Fibroblast of villous mesenchyme (primary cell): ENCODE measurements around the gene FLNB. TPM values are rescaled to one million over a fixed set of nuclear protein-coding genes. Genes with fewer than 3 reads are reported as not detected.
A peak's percentile ranks its signal among the peaks of the same experiment; 100 is the strongest.

ENCODE experiments used
- DNase-seq: peaks from one replicate; pipeline ENCODE4 v3.0.0-alpha.2; 2010; ENCODE audit warnings: low read depth
- H3K4me3 ChIP-seq: 2 replicates; pipeline ENCODE4 v1.5.1; 2011; ENCODE audit warnings: low read depth, mild to moderate bottlenecking, low read length
- CTCF ChIP-seq: IDR thresholded peaks from 2 replicates; pipeline ENCODE4 v1.5.1; 2012; ENCODE audit warnings: low read depth, mild to moderate bottlenecking, low read length; ENCODE audit not compliant: insufficient read depth
- total RNA-seq: library from RNA; depleted of rRNA; stranded (reverse); fragments of >200 nt; gene quantifications from 2 replicates; pipeline ENCODE4 v1.2.3, GENCODE V29; 2012

The FLNB gene
- total RNA-seq, 1 donor = 325 TPM

- DNase-seq = peak; percentile 65
- H3K4me3 ChIP-seq = no peak overlapping the region
- TF ChIP-seq CTCF = peak; percentile 89
These were observed 209.1 kb downstream of the FLNB start for GRCh38 chr3:58217209-58217811.

DNA sequence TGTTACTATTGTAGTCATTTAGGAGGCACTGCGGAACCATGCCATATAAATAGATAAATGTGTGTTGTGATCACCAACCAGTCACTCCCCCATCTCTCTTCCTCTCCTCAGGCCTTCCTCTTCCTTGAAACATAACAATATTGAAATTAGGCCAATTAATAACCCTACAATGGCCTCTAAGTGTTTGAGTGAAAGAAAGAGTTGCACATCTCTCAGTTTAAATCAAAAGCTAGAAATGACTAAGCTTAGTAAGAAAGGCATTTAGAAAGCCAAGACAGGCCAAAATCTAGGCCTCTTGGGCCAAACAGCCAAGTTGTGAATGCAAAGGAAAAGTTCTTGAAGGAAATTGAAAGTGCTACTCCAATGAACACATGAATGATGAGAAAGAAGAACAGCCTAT lies 210.7 kb downstream of the FLNB start:
- DNase-seq = no peak
- TF ChIP-seq CTCF = no peak
- H3K4me3 ChIP-seq = no peak overlapping the region

Other genes starting within 250 kb of the FLNB start
- gene DNASE1L3, start 202.6 kb downstream of the FLNB start, total RNA-seq = not detected in 2 replicates
- 7.1 and 9.9 TPM in 2 replicates for gene ABHD6, start 229.4 kb downstream of the FLNB start, total RNA-seq